DND-41 (cell line): ENCODE results near the gene CDC25A.

ENCODE experiments used
- ATAC-seq: fragments of 200-7000 bp; cut with Tn5 transposase; 3 replicates; pipeline ENCODE4 v1.9.1; 2021; ENCODE audit warnings: low read depth; ENCODE audit not compliant: insufficient read depth
- DNase-seq: peaks from one replicate; pipeline ENCODE4 v3.0.0-alpha.2; 2020
- H2AFZ ChIP-seq: 2 replicates; pipeline ENCODE4 v1.6.0; 2012; ENCODE audit warnings: low read depth, low read length
- H3K27ac ChIP-seq: 2 replicates; pipeline ENCODE4 v1.5.1; 2012; ENCODE audit warnings: low read length, inconsistent platforms
- H3K27me3 ChIP-seq: fragments of 200-600 bp; sonication (generic); 2 replicates; pipeline ENCODE4 v1.6.0; 2012; ENCODE audit warnings: low read length, mild to moderate bottlenecking, inconsistent platforms; ENCODE audit not compliant: insufficient read depth, poor library complexity
- H3K36me3 ChIP-seq: 2 replicates; pipeline ENCODE4 v1.5.1; 2012; ENCODE audit warnings: low read length, inconsistent platforms; ENCODE audit not compliant: insufficient read depth
- H3K4me1 ChIP-seq: 2 replicates; pipeline ENCODE4 v1.5.1; 2012; ENCODE audit warnings: mild to moderate bottlenecking, low read length; ENCODE audit not compliant: insufficient read depth
- H3K4me2 ChIP-seq: 2 replicates; pipeline ENCODE4 v1.6.0; 2012; ENCODE audit warnings: mild to moderate bottlenecking, moderate library complexity, low read length, inconsistent platforms; ENCODE audit not compliant: insufficient read depth
- H3K4me3 ChIP-seq, 2 experiments: fragments of 200-600 bp in 1 of 2; shearing (Covaris generic) in 1 of 2; 2 replicates each; pipeline ENCODE4 v1.5.1; 2012 to 2016; ENCODE audit warnings: inconsistent platforms in 2 of 2, low read length in 2 of 2, mild to moderate bottlenecking in 2 of 2, low read depth in 1 of 2, moderate library complexity in 1 of 2
- H3K79me2 ChIP-seq: 2 replicates; pipeline ENCODE4 v1.6.0; 2012; ENCODE audit warnings: low read length, inconsistent platforms; ENCODE audit not compliant: insufficient read depth
- H3K9ac ChIP-seq: 2 replicates; pipeline ENCODE4 v1.6.0; 2012; ENCODE audit warnings: low read depth, mild to moderate bottlenecking, inconsistent platforms, low read length, moderate library complexity
- H3K9me3 ChIP-seq: 2 replicates; pipeline ENCODE4 v1.5.1; 2012; ENCODE audit warnings: low read length, moderate library complexity, mild to moderate bottlenecking, inconsistent platforms; ENCODE audit not compliant: insufficient read depth, severe bottlenecking
- H4K20me1 ChIP-seq: 2 replicates; pipeline ENCODE4 v1.6.0; 2012; ENCODE audit warnings: low read length; ENCODE audit not compliant: insufficient read depth
- CTCF ChIP-seq: IDR thresholded peaks from 2 replicates; pipeline ENCODE4 v1.5.1; 2012; ENCODE audit warnings: borderline replicate concordance, low read length, moderate library complexity, mild to moderate bottlenecking; ENCODE audit not compliant: poor library complexity, severe bottlenecking; ENCODE audit errors: extremely low read depth
- EZH2 ChIP-seq: IDR thresholded peaks from 3 replicates; pipeline ENCODE4 v1.6.1; 2012; ENCODE audit warnings: borderline replicate concordance, low read depth, mild to moderate bottlenecking, moderate library complexity, low read length, inconsistent platforms; ENCODE audit not compliant: severe bottlenecking

The CDC25A gene

GRCh38 chr3:48222616-48223513 is 34.6 kb upstream of the CDC25A start, which contains the start of gene CAMP:
CAMP (plus strand) TSS chr3:48223495; CDS start chr3:48223512, 17 bp downstream.
- DNase-seq: no peak
- peaks cover under 1% of the 10 kb centered on the region for H3K27me3 ChIP-seq

GRCh38 chr3:48220746-48221145 is 32.5 kb upstream of the CDC25A start:
- no peaks in the 10 kb centered on the region; the same call in 1 of the 2 replicates for H4K20me1 ChIP-seq
- TF ChIP-seq CTCF (no peak), EZH2 (no peak)
- DNase-seq (no peak), ATAC-seq (no peak)
- no peak overlapping the region for H3K4me3 ChIP-seq
- no peaks in the 10 kb centered on the region for H3K36me3 ChIP-seq
- H3K27me3 ChIP-seq: peaks cover 8% of the 10 kb centered on the region
- H3K79me2 ChIP-seq: no peaks in the 10 kb centered on the region
- H3K4me2 ChIP-seq: no peak overlapping the region
- H3K4me1 ChIP-seq: no peaks in the 10 kb centered on the region
- H3K9ac ChIP-seq: no peak overlapping the region
- no peak overlapping the region for H3K27ac ChIP-seq
- no peaks in the 10 kb centered on the region for H3K9me3 ChIP-seq
- H2AFZ ChIP-seq: no peak overlapping the region

More at GRCh38 chr3:48222616-48223513, 34.6 kb upstream of the CDC25A start, which contains the start of gene CAMP:
- Histone ChIP-seq H3K4me2 (no peak within 1 kb of the TSS), H4K20me1 (no peaks in the 10 kb centered on the region; the same call in 1 of the 2 replicates), H3K36me3 (no peaks in the 10 kb centered on the region), H2AFZ (no peak within 1 kb of the TSS), H3K9ac (no peak within 1 kb of the TSS), H3K27ac (no peak within 1 kb of the TSS), H3K9me3 (no peaks in the 10 kb centered on the region), H3K79me2 (no peaks in the 10 kb centered on the region), H3K4me1 (no peaks in the 10 kb centered on the region), H3K4me3 (no peak within 1 kb of the TSS)
- no peak for ATAC-seq
- TF ChIP-seq CTCF (no peak), EZH2 (no peak)

GRCh38 chr3:48219543-48219942 is 31.3 kb upstream of the CDC25A start:
- TF ChIP-seq EZH2: no peak
- no peak for TF ChIP-seq CTCF
- H3K9ac ChIP-seq: no peak overlapping the region

More at GRCh38 chr3:48219543-48219942, 31.3 kb upstream of the CDC25A start:
- H3K4me1 ChIP-seq: no peaks in the 10 kb centered on the region
- no peak for ATAC-seq
- no peak overlapping the region for H3K4me3 ChIP-seq
- no peaks in the 10 kb centered on the region for H3K79me2 ChIP-seq
- no peaks in the 10 kb centered on the region for H3K9me3 ChIP-seq
- no peak overlapping the region for H2AFZ ChIP-seq
- H4K20me1 ChIP-seq: no peaks in the 10 kb centered on the region; the same call in 1 of the 2 replicates
- H3K27ac ChIP-seq: no peak overlapping the region
- peaks cover 13% of the 10 kb centered on the region for H3K27me3 ChIP-seq
- no peak for DNase-seq
- H3K36me3 ChIP-seq: no peaks in the 10 kb centered on the region
- H3K4me2 ChIP-seq: no peak overlapping the region
